GM12892 (cell line): Measurements from ENCODE around the gene LPAR5. TPM values are rescaled to one million over a fixed set of nuclear protein-coding genes. Genes with fewer than 3 reads are reported as not detected.

ENCODE experiments used
- DNase-seq: peaks from one replicate; pipeline ENCODE4 v3.0.0; 2011; ENCODE audit not compliant: insufficient read length
- FAIRE-seq: peaks from 2 replicates; lab custom pipeline; 2011; peaks lifted over from hg19 to GRCh38; lab: Jason Lieb, UNC
- POLR2A ChIP-seq: IDR thresholded peaks from 2 replicates; pipeline ENCODE4 v1.6.1; 2011; ENCODE audit warnings: low read depth, low read length, control low read depth
- POLR2AphosphoS5 ChIP-seq: IDR thresholded peaks from 2 replicates; pipeline ENCODE4 v1.6.1; 2011; ENCODE audit warnings: low read depth, low read length, control low read depth
- TAF1 ChIP-seq: IDR thresholded peaks from 2 replicates; pipeline ENCODE4 v1.6.1; 2011; ENCODE audit warnings: low read depth, mild to moderate bottlenecking, control low read depth, low read length, borderline replicate concordance
- polyA plus RNA-seq: library from polyadenylated mRNA; unstranded; fragments of >200 nt; gene quantifications from one replicate; pipeline ENCODE4 v1.2.1, GENCODE V29; 2012; ENCODE audit warnings: missing spikeins, inconsistent platforms; ENCODE audit not compliant: missing spikeins

Gene LPAR5
- polyA plus RNA-seq: 1.7 TPM

- TF ChIP-seq POLR2AphosphoS5 (no peak), POLR2A (no peak), TAF1 (no peak)
- DNase-seq (no peak), FAIRE-seq (peak; percentile 58)
Measured at GRCh38 chr12:6635856-6636531, at the start of gene LPAR5. TSS of gene LPAR5 (minus strand) at chr12:6635959. CDS start at chr12:6621248, 14,711 bp downstream.

GRCh38 chr12:6684609-6685008 is 48.9 kb upstream of the LPAR5 start:
- DNase-seq (no peak), FAIRE-seq (no peak)
- TF ChIP-seq TAF1 (no peak), POLR2A (no peak), POLR2AphosphoS5 (no peak)

GRCh38 chr12:6676962-6677361 is 41.2 kb upstream of the LPAR5 start:
- no peak for FAIRE-seq
- DNase-seq: no peak
- TF ChIP-seq POLR2AphosphoS5 (no peak), TAF1 (no peak), POLR2A (no peak)

GRCh38 chr12:6672143-6672542 is 36.4 kb upstream of the LPAR5 start:
- no peak for FAIRE-seq
- TF ChIP-seq TAF1: no peak
- TF ChIP-seq POLR2AphosphoS5: no peak
- TF ChIP-seq POLR2A: no peak

GRCh38 chr12:6667559-6668210 is 31.9 kb upstream of the LPAR5 start:
- DNase-seq (no peak), FAIRE-seq (no peak)
- no peak for TF ChIP-seq TAF1
- TF ChIP-seq POLR2AphosphoS5: no peak
- no peak for TF ChIP-seq POLR2A

More at GRCh38 chr12:6672143-6672542, 36.4 kb upstream of the LPAR5 start:
- no peak for DNase-seq

GRCh38 chr12:6666211-6666610 is 30.5 kb upstream of the LPAR5 start:
- TF ChIP-seq TAF1 (no peak), POLR2A (peak; percentile 39; the same call in 1 of the 2 replicates), POLR2AphosphoS5 (no peak)
- DNase-seq (no peak), FAIRE-seq (no peak)

- TF ChIP-seq TAF1: no peak
- TF ChIP-seq POLR2A: no peak
- no peak for TF ChIP-seq POLR2AphosphoS5
- DNase-seq: no peak
- no peak for FAIRE-seq
Measured at GRCh38 chr12:6664902-6665301, 29.1 kb upstream of the LPAR5 start.

GRCh38 chr12:6662906-6663742 is 27.4 kb upstream of the LPAR5 start, which contains the start of gene ING4:
TSS of gene ING4 (minus strand) at chr12:6663119. CDS start at chr12:6663101, 18 bp downstream.
- DNase-seq: peak; percentile 94
- peak; percentile 99 for FAIRE-seq
- 0 out of 2 replicates have a peak, but pooled peaks have one; percentile 23 for TF ChIP-seq TAF1
- TF ChIP-seq POLR2A: peak; percentile 24; the same call in 1 of the 2 replicates
- no peak for TF ChIP-seq POLR2AphosphoS5

GRCh38 chr12:6662602-6662905 is 26.8 kb upstream of the LPAR5 start:
- no peak for TF ChIP-seq TAF1
- 0 out of 2 replicates have a peak, but pooled peaks have one; percentile 8 for TF ChIP-seq POLR2AphosphoS5
- FAIRE-seq (no peak), DNase-seq (peak; percentile 49)

- no peak for TF ChIP-seq POLR2A
- FAIRE-seq (no peak), DNase-seq (no peak)
Measured at GRCh38 chr12:6653987-6654386, 18.2 kb upstream of the LPAR5 start.

GRCh38 chr12:6653342-6653741 is 17.6 kb upstream of the LPAR5 start:
- FAIRE-seq (no peak), DNase-seq (no peak)
- no peak for TF ChIP-seq POLR2AphosphoS5
- TF ChIP-seq POLR2A: no peak
- no peak for TF ChIP-seq TAF1

- TF ChIP-seq TAF1 (no peak), POLR2A (no peak), POLR2AphosphoS5 (no peak)
- DNase-seq (no peak), FAIRE-seq (no peak)
Measured at GRCh38 chr12:6652391-6652790, 16.6 kb upstream of the LPAR5 start.
